Measurements from ENCODE around the gene CLTCL1.

DNA sequence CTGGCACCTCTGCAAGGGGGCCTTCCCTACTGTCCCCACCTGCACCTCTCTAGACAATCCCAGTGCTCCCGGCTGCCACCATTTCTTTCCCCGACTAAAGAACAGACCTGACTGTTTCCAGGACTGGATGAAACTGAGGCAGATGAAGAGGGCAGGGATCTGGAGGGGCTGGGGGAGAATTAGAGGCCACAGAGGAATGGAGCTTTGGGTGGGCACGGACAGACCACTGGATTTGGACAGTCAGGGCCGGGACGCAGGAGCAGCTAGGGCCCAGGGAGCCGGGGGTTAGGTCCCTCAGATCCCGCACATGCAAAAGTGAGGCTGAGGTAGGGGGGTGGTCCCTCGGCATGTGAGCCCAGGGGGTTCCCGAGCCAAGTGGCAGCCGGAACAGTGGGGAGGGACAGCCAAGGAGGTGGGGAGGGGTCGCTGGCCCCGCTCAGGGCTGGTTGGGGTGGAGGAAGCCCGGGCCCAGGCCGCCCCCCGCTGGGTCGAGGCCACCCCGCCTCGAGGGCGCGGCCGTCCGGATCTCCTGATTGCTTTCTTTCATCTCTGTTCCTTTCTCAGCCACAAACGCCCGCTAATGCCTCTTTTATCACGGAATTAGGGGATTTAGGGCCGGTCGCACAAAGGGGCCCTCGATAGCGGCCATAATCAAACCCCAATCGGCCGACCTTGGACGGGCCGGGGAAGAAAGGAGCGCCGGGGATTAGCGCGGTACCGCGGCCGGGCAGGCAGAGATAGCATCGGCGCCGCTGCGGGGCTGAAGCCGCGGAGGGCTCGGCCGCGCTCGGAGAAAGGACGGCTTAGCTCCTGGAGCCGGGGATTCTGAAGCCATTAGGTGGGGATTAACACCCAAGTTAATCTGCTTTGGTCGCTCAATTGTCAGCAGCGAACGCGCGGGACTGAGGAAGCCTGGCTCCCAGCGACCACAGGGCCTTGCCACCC lies 122.2 kb downstream of the CLTCL1 start:
- TF ChIP-seq, protein P1, sequence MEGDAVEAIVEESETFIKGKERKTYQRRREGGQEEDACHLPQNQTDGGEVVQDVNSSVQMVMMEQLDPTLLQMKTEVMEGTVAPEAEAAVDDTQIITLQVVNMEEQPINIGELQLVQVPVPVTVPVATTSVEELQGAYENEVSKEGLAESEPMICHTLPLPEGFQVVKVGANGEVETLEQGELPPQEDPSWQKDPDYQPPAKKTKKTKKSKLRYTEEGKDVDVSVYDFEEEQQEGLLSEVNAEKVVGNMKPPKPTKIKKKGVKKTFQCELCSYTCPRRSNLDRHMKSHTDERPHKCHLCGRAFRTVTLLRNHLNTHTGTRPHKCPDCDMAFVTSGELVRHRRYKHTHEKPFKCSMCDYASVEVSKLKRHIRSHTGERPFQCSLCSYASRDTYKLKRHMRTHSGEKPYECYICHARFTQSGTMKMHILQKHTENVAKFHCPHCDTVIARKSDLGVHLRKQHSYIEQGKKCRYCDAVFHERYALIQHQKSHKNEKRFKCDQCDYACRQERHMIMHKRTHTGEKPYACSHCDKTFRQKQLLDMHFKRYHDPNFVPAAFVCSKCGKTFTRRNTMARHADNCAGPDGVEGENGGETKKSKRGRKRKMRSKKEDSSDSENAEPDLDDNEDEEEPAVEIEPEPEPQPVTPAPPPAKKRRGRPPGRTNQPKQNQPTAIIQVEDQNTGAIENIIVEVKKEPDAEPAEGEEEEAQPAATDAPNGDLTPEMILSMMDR (IDR thresholded peaks at IDR 0.05), result no peak
- no peak for TF ChIP-seq POLR2A (IDR thresholded peaks at IDR 0.05)
